OCI-LY7 (cell line): ENCODE measurements around the gene YTHDF1.

Experiments used
- EZH2phosphoT487 ChIP-seq: fragments of 200-600 bp; sonication (generic); IDR thresholded peaks from 2 replicates; pipeline ENCODE4 v1.6.1; 2018; ENCODE audit warnings: low read depth, borderline replicate concordance, mild to moderate bottlenecking, mixed run types, antibody characterized with exemption, low read length, moderate library complexity, mixed read lengths
- TF ChIP-seq, protein P1 (sequence below): fragments of 200-600 bp; sonication (generic); conservative IDR thresholded peaks from 2 replicates; pipeline ENCODE4 v1.5.1; 2014; ENCODE audit warnings: mild to moderate bottlenecking, antibody characterized with exemption, low read length, moderate library complexity, mixed read lengths

DNA sequence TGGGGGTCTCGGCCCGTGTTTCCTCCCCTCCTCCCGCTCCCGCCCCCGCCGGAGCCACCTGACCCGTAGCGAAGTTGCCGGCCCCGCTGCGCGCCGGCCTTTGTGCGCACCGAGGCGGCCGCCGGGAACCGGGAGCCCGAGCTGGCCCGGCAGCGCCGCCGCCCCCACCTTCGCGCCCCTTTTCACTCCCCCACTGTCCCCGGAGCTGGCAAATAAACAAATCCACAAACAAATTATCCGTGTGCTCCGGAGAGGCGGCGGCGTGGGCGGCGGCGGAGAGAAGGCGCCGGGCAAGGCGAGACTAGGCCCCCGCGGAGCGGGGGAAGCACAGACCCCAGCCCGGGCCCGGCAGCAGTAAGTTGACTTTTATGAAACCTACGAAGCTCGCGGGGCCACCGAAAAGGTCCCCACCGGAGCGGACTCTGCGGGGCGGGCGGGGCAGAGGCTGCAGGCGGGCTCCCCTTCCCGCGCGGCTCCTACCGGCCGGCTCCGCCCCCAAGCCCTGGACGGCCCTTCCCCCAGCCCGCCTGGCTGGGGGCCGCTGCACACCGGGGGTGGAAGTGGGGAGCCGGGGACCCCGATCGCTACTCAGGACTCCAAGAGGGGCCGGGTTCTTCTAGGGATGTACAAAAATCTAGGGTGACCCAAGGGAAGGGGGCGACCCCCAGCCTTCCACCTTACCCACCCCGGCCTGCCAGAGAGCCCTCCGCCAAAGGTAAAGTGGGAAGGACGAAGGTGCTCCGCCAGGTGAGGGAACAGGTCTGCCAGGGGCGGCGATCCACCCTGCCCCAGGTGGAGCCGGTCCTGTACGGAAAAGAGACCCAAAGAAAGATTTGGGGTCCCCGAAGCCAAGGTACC, 40.7 kb downstream of the YTHDF1 start:
- TF ChIP-seq, protein P1, sequence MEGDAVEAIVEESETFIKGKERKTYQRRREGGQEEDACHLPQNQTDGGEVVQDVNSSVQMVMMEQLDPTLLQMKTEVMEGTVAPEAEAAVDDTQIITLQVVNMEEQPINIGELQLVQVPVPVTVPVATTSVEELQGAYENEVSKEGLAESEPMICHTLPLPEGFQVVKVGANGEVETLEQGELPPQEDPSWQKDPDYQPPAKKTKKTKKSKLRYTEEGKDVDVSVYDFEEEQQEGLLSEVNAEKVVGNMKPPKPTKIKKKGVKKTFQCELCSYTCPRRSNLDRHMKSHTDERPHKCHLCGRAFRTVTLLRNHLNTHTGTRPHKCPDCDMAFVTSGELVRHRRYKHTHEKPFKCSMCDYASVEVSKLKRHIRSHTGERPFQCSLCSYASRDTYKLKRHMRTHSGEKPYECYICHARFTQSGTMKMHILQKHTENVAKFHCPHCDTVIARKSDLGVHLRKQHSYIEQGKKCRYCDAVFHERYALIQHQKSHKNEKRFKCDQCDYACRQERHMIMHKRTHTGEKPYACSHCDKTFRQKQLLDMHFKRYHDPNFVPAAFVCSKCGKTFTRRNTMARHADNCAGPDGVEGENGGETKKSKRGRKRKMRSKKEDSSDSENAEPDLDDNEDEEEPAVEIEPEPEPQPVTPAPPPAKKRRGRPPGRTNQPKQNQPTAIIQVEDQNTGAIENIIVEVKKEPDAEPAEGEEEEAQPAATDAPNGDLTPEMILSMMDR, result no peak
- no peak for TF ChIP-seq EZH2phosphoT487
